Endothelial cell (in vitro differentiated cells): ENCODE data around the gene CPNE6. TPM values are rescaled to one million over a fixed set of nuclear protein-coding genes. Genes with fewer than 3 reads are reported as not detected.

Experiments
- DNase-seq: peaks from one replicate; pipeline ENCODE4 v3.0.0; 2021; ENCODE audit warnings: low spot score
- H3K27ac Mint-ChIP-seq: one replicate; pipeline ENCODE4 v1.8.0; 2021; ENCODE audit warnings: mixed read lengths, inconsistent platforms; ENCODE audit not compliant: unreplicated experiment
- H3K27me3 Mint-ChIP-seq: one replicate; pipeline ENCODE4 v1.8.0; 2021; ENCODE audit warnings: mild to moderate bottlenecking, moderate library complexity, mixed read lengths, inconsistent platforms; ENCODE audit not compliant: unreplicated experiment
- H3K36me3 Mint-ChIP-seq: one replicate; pipeline ENCODE4 v1.8.0; 2021; ENCODE audit warnings: mild to moderate bottlenecking, low read depth, mixed read lengths, inconsistent platforms; ENCODE audit not compliant: unreplicated experiment
- H3K4me1 Mint-ChIP-seq: one replicate; pipeline ENCODE4 v1.8.0; 2021; ENCODE audit warnings: mild to moderate bottlenecking, mixed read lengths, inconsistent platforms; ENCODE audit not compliant: unreplicated experiment
- H3K4me3 Mint-ChIP-seq: one replicate; pipeline ENCODE4 v1.8.0; 2021; ENCODE audit warnings: mild to moderate bottlenecking, mixed read lengths, inconsistent platforms; ENCODE audit not compliant: unreplicated experiment
- H3K9me3 Mint-ChIP-seq: one replicate; pipeline ENCODE4 v1.8.0; 2021; ENCODE audit warnings: mixed read lengths, inconsistent platforms; ENCODE audit not compliant: unreplicated experiment
- CTCF ChIP-seq: fragments of 200-600 bp; sonication (generic); IDR thresholded peaks from one replicate; pipeline ENCODE4 v1.5.0; 2021; ENCODE audit warnings: antibody characterized with exemption; ENCODE audit not compliant: unreplicated experiment
- total RNA-seq: library from RNA; stranded (reverse); fragmentation: NEBNext Ultra II Directional; extraction: Animal tissue kit (Norgen Biotek cat#: 25700); gene quantifications from one replicate; pipeline ENCODE4 v1.2.1, GENCODE V29; 2021; ENCODE audit not compliant: unreplicated experiment

The CPNE6 gene
- total RNA-seq, 1 donor from 2014 or later, result not detected

GRCh38 chr14:24119691-24120090 is 48.3 kb downstream of the CPNE6 start:
- no peak for DNase-seq
- no peak for TF ChIP-seq CTCF
- peaks cover 8% of the 10 kb centered on the region for H3K27me3 Mint-ChIP-seq
- peaks cover 20% of the 10 kb centered on the region for H3K4me1 Mint-ChIP-seq
- H3K4me3 Mint-ChIP-seq, result no peak overlapping the region
- H3K27ac Mint-ChIP-seq, result no peak overlapping the region
- no peaks in the 10 kb centered on the region for H3K9me3 Mint-ChIP-seq
- H3K36me3 Mint-ChIP-seq, result peaks cover 40% of the 10 kb centered on the region

- TF ChIP-seq CTCF, result no peak
- peaks cover 2% of the 10 kb centered on the region for H3K27me3 Mint-ChIP-seq
- no peak for DNase-seq
- H3K27ac Mint-ChIP-seq, result no peak overlapping the region
- no peak overlapping the region for H3K4me3 Mint-ChIP-seq
- H3K4me1 Mint-ChIP-seq, result peaks cover 6% of the 10 kb centered on the region
- H3K9me3 Mint-ChIP-seq, result no peaks in the 10 kb centered on the region
- peaks cover 40% of the 10 kb centered on the region for H3K36me3 Mint-ChIP-seq
These were observed 49.8 kb downstream of the CPNE6 start for GRCh38 chr14:24121210-24121609.

- Mint-ChIP-seq H3K4me1 (no peaks in the 10 kb centered on the region), H3K9me3 (no peaks in the 10 kb centered on the region), H3K36me3 (peaks cover 36% of the 10 kb centered on the region), H3K27ac (no peak overlapping the region), H3K4me3 (no peak overlapping the region), H3K27me3 (no peaks in the 10 kb centered on the region)
- TF ChIP-seq CTCF, result no peak
- no peak for DNase-seq
These were observed 51.1 kb downstream of the CPNE6 start for GRCh38 chr14:24122416-24122815.

- peaks cover 36% of the 10 kb centered on the region for H3K36me3 Mint-ChIP-seq
These were observed 51.5 kb downstream of the CPNE6 start for GRCh38 chr14:24122898-24123297.

More at GRCh38 chr14:24122898-24123297, 51.5 kb downstream of the CPNE6 start:
- H3K4me1 Mint-ChIP-seq, result no peaks in the 10 kb centered on the region
- H3K9me3 Mint-ChIP-seq, result no peaks in the 10 kb centered on the region
- no peaks in the 10 kb centered on the region for H3K27me3 Mint-ChIP-seq
- no peak overlapping the region for H3K4me3 Mint-ChIP-seq
- H3K27ac Mint-ChIP-seq, result no peak overlapping the region
- DNase-seq, result no peak
- TF ChIP-seq CTCF, result no peak
